Panc1 (cell line): ENCODE measurements around the gene NSG2.

Experiments used
- POLR2AphosphoS5 ChIP-seq: IDR thresholded peaks from 2 replicates; pipeline ENCODE4 v1.6.1; 2012; ENCODE audit warnings: mild to moderate bottlenecking, low read depth, low read length, moderate library complexity
- TF ChIP-seq, protein P1 (sequence below): fragments of 450-650 bp; IDR thresholded peaks from 2 replicates; pipeline ENCODE4 v1.5.1; 2017; ENCODE audit warnings: mild to moderate bottlenecking
- TF ChIP-seq, protein P2 (sequence below), 2 experiments: IDR thresholded peaks; 2 replicates each; pipeline ENCODE4 v1.6.1; 2011 to 2012; ENCODE audit warnings: low read depth in 2 of 2, control low read depth in 1 of 2, low read length in 1 of 2, mild to moderate bottlenecking in 1 of 2, moderate library complexity in 1 of 2; ENCODE audit not compliant: insufficient read depth in 1 of 2

DNA sequence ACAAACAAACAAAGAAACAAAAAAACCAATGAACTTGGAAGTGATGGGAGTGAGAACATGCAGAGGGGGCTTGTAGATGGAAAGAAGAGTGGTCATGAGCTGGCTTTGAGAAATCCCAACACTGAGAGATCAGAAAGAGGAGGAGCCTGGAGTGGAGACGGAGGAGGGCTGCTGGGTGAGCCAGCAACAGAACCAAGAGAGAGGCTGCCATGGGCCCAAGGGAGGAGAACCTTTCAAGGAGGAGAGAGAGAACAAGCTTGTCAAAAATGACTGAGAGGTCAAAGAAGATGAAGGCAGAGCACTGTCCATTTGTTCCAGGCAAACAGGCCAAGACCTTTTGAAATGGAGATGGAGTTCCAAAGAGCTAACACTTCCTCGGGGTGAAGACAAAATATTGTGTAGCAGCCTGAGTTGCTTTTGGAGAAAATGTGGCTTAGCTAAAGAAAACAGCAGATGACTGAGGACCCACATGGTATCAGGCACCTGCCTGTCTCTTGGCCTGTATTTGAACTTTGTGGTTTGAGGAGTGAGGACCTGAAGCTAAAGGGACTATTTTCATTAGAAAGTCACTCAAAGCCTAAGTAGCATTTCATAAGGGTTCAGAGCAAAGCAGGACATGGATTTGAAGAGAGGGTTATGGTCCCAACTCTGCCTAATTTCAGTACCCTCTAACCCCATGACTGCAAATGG, 13.1 kb downstream of the NSG2 start:
- TF ChIP-seq, protein P1, sequence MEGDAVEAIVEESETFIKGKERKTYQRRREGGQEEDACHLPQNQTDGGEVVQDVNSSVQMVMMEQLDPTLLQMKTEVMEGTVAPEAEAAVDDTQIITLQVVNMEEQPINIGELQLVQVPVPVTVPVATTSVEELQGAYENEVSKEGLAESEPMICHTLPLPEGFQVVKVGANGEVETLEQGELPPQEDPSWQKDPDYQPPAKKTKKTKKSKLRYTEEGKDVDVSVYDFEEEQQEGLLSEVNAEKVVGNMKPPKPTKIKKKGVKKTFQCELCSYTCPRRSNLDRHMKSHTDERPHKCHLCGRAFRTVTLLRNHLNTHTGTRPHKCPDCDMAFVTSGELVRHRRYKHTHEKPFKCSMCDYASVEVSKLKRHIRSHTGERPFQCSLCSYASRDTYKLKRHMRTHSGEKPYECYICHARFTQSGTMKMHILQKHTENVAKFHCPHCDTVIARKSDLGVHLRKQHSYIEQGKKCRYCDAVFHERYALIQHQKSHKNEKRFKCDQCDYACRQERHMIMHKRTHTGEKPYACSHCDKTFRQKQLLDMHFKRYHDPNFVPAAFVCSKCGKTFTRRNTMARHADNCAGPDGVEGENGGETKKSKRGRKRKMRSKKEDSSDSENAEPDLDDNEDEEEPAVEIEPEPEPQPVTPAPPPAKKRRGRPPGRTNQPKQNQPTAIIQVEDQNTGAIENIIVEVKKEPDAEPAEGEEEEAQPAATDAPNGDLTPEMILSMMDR, result no peak
- TF ChIP-seq, protein P2, sequence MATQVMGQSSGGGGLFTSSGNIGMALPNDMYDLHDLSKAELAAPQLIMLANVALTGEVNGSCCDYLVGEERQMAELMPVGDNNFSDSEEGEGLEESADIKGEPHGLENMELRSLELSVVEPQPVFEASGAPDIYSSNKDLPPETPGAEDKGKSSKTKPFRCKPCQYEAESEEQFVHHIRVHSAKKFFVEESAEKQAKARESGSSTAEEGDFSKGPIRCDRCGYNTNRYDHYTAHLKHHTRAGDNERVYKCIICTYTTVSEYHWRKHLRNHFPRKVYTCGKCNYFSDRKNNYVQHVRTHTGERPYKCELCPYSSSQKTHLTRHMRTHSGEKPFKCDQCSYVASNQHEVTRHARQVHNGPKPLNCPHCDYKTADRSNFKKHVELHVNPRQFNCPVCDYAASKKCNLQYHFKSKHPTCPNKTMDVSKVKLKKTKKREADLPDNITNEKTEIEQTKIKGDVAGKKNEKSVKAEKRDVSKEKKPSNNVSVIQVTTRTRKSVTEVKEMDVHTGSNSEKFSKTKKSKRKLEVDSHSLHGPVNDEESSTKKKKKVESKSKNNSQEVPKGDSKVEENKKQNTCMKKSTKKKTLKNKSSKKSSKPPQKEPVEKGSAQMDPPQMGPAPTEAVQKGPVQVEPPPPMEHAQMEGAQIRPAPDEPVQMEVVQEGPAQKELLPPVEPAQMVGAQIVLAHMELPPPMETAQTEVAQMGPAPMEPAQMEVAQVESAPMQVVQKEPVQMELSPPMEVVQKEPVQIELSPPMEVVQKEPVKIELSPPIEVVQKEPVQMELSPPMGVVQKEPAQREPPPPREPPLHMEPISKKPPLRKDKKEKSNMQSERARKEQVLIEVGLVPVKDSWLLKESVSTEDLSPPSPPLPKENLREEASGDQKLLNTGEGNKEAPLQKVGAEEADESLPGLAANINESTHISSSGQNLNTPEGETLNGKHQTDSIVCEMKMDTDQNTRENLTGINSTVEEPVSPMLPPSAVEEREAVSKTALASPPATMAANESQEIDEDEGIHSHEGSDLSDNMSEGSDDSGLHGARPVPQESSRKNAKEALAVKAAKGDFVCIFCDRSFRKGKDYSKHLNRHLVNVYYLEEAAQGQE (IDR thresholded peaks at IDR 0.05; ENCODE audit: insufficient read depth in 1 of 2, low read depth in 2 of 2, low read length in 1 of 2), result no peak
- no peak for TF ChIP-seq POLR2AphosphoS5
